DND-41 (cell line): ENCODE measurements around the gene JUND.

Source experiments
- ATAC-seq: fragments of 200-7000 bp; cut with Tn5 transposase; 3 replicates; pipeline ENCODE4 v1.9.1; 2021; ENCODE audit warnings: low read depth; ENCODE audit not compliant: insufficient read depth
- DNase-seq: peaks from one replicate; pipeline ENCODE4 v3.0.0-alpha.2; 2020
- H2AFZ ChIP-seq: 2 replicates; pipeline ENCODE4 v1.6.0; 2012; ENCODE audit warnings: low read depth, low read length
- H3K27ac ChIP-seq: 2 replicates; pipeline ENCODE4 v1.5.1; 2012; ENCODE audit warnings: low read length, inconsistent platforms
- H3K27me3 ChIP-seq: fragments of 200-600 bp; sonication (generic); 2 replicates; pipeline ENCODE4 v1.6.0; 2012; ENCODE audit warnings: low read length, mild to moderate bottlenecking, inconsistent platforms; ENCODE audit not compliant: insufficient read depth, poor library complexity
- H3K36me3 ChIP-seq: 2 replicates; pipeline ENCODE4 v1.5.1; 2012; ENCODE audit warnings: low read length, inconsistent platforms; ENCODE audit not compliant: insufficient read depth
- H3K4me1 ChIP-seq: 2 replicates; pipeline ENCODE4 v1.5.1; 2012; ENCODE audit warnings: mild to moderate bottlenecking, low read length; ENCODE audit not compliant: insufficient read depth
- H3K4me2 ChIP-seq: 2 replicates; pipeline ENCODE4 v1.6.0; 2012; ENCODE audit warnings: mild to moderate bottlenecking, moderate library complexity, low read length, inconsistent platforms; ENCODE audit not compliant: insufficient read depth
- H3K4me3 ChIP-seq, 2 experiments: fragments of 200-600 bp in 1 of 2; shearing (Covaris generic) in 1 of 2; 2 replicates each; pipeline ENCODE4 v1.5.1; 2012 to 2016; ENCODE audit warnings: inconsistent platforms in 2 of 2, low read length in 2 of 2, mild to moderate bottlenecking in 2 of 2, low read depth in 1 of 2, moderate library complexity in 1 of 2
- H3K79me2 ChIP-seq: 2 replicates; pipeline ENCODE4 v1.6.0; 2012; ENCODE audit warnings: low read length, inconsistent platforms; ENCODE audit not compliant: insufficient read depth
- H3K9ac ChIP-seq: 2 replicates; pipeline ENCODE4 v1.6.0; 2012; ENCODE audit warnings: low read depth, mild to moderate bottlenecking, inconsistent platforms, low read length, moderate library complexity
- H3K9me3 ChIP-seq: 2 replicates; pipeline ENCODE4 v1.5.1; 2012; ENCODE audit warnings: low read length, moderate library complexity, mild to moderate bottlenecking, inconsistent platforms; ENCODE audit not compliant: insufficient read depth, severe bottlenecking
- H4K20me1 ChIP-seq: 2 replicates; pipeline ENCODE4 v1.6.0; 2012; ENCODE audit warnings: low read length; ENCODE audit not compliant: insufficient read depth
- EZH2 ChIP-seq: IDR thresholded peaks from 3 replicates; pipeline ENCODE4 v1.6.1; 2012; ENCODE audit warnings: borderline replicate concordance, low read depth, mild to moderate bottlenecking, moderate library complexity, low read length, inconsistent platforms; ENCODE audit not compliant: severe bottlenecking
- TF ChIP-seq, protein P1 (sequence below): IDR thresholded peaks from 2 replicates; pipeline ENCODE4 v1.5.1; 2012; ENCODE audit warnings: borderline replicate concordance, low read length, moderate library complexity, mild to moderate bottlenecking; ENCODE audit not compliant: poor library complexity, severe bottlenecking; ENCODE audit errors: extremely low read depth

The JUND gene

DNA sequence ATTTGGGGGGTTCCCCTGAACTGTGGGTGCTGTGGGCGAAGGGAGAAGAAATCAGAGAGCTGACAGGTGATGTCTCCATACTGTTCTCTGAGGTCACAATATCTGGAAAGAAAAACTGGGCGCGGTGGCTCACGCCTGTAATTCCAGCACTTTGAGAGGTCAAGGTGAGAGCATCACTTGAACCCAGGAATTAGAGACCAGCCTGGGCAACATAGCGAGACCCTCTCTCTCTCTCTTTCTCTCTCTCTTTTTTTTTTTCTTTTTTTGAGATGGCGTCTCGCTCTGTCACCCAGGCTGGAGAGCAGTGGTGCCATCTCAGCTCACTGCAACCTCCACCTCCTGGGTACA lies 29.1 kb downstream of the JUND start:
- no peak for ATAC-seq

DNA sequence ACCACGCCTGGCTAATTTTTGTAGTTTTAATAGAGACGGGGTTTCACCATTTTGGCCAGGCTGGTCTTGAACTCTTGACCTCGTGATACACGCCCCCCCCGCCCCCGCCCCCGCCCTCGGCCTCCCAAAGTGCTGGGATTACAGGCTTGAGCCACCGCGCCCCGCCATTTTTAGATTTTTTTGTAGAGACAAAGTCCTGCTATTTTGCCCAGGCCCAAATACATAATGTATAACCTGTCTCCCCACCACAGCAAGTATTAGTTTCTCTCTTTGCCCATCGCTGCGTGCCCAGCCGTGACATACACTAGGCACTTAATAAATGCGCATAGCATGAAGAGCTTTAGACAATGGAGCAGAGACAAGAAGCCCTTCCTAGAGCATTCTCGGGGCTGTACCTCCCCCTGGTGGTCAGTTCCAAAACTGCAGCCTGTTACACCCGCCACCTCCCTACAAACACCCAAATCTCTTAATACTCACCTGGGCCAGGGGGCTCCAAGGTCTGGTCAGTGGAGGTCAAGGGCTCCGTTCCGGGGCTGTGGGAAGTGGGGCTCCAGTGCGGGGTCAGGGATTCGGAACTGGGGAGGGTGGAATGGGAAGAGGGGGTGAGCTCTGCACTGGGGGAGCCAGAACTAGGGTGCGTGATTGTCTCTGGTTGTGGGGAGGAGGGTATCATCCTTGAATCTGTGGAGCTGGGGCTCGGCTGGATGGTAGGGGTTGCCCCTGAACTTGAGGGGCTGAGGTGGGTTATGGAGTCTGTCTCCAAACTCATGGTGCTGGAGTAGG lies 29.6 kb downstream of the JUND start:
- Histone ChIP-seq H3K4me1 (no peaks in the 10 kb centered on the region), H3K4me3 (no peak overlapping the region), H3K9me3 (no peaks in the 10 kb centered on the region), H3K36me3 (no peaks in the 10 kb centered on the region), H3K27me3 (no peaks in the 10 kb centered on the region), H3K27ac (no peak overlapping the region), H4K20me1 (no peaks in the 10 kb centered on the region), H2AFZ (no peak overlapping the region), H3K9ac (no peak overlapping the region), H3K79me2 (no peaks in the 10 kb centered on the region), H3K4me2 (no peak overlapping the region)
- DNase-seq = peak; percentile 79
- TF ChIP-seq, protein P1, sequence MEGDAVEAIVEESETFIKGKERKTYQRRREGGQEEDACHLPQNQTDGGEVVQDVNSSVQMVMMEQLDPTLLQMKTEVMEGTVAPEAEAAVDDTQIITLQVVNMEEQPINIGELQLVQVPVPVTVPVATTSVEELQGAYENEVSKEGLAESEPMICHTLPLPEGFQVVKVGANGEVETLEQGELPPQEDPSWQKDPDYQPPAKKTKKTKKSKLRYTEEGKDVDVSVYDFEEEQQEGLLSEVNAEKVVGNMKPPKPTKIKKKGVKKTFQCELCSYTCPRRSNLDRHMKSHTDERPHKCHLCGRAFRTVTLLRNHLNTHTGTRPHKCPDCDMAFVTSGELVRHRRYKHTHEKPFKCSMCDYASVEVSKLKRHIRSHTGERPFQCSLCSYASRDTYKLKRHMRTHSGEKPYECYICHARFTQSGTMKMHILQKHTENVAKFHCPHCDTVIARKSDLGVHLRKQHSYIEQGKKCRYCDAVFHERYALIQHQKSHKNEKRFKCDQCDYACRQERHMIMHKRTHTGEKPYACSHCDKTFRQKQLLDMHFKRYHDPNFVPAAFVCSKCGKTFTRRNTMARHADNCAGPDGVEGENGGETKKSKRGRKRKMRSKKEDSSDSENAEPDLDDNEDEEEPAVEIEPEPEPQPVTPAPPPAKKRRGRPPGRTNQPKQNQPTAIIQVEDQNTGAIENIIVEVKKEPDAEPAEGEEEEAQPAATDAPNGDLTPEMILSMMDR = peak; percentile 100
- TF ChIP-seq EZH2 = no peak
- ATAC-seq = peak; percentile 91

More for the DNA sequence above, 29.1 kb downstream of the JUND start:
- Histone ChIP-seq H3K4me1 (no peaks in the 10 kb centered on the region), H4K20me1 (no peaks in the 10 kb centered on the region), H3K27ac (no peak overlapping the region), H3K27me3 (no peaks in the 10 kb centered on the region), H3K4me2 (no peak overlapping the region), H3K36me3 (no peaks in the 10 kb centered on the region), H3K79me2 (no peaks in the 10 kb centered on the region), H3K9me3 (no peaks in the 10 kb centered on the region), H3K4me3 (no peak overlapping the region), H2AFZ (no peak overlapping the region), H3K9ac (no peak overlapping the region)
- TF ChIP-seq, protein P1 = no peak
- TF ChIP-seq EZH2 = no peak
- DNase-seq = no peak

DNA sequence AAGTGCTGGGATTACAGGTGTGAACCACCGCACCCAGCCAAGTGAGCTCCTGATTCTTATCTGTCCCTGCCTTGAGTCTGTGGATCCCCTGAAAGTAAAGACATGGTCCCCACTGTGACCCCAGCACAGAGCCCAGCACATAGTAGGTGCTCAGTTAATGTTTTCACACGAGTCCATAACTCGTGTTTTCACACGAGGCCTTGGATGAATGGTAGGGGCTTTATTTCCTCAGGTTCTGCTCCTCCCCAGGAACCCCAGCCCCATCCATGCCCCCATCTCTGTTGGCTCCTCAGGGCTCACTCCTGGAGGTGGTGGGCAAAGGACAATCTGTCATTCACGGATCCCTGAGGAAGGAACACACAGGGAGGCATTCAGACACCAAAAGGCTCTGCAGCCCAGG lies 31.6 kb downstream of the JUND start:
- Histone ChIP-seq H3K9me3 (no peaks in the 10 kb centered on the region), H3K4me1 (no peaks in the 10 kb centered on the region), H2AFZ (no peak overlapping the region), H3K9ac (no peak overlapping the region), H4K20me1 (no peaks in the 10 kb centered on the region), H3K27ac (no peak overlapping the region), H3K27me3 (no peaks in the 10 kb centered on the region), H3K4me2 (no peak overlapping the region), H3K36me3 (no peaks in the 10 kb centered on the region), H3K79me2 (no peaks in the 10 kb centered on the region), H3K4me3 (no peak overlapping the region)
- no peak for TF ChIP-seq EZH2
- TF ChIP-seq, protein P1 = no peak
- ATAC-seq (no peak), DNase-seq (no peak)

DNA sequence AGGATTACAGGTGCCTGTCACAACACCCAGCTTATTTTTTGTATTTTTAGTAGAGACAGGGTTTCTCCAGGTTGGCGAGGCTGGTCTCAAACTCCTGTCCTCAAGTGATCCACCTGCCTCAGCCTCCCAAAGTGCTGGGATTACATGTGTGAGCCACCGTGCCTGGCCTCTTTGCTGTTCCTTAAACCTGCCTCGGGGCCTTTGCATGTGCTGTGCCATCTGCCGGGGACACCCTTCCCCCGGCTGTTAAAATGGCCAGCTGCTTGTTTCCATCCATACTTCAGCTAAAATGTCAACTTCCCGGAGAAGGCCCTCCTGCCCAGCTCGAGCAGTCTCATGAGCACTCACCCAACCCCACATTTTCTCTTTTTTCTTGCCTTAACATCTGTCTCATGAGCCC lies 36.1 kb downstream of the JUND start:
- Histone ChIP-seq H3K27me3 (no peaks in the 10 kb centered on the region), H3K36me3 (no peaks in the 10 kb centered on the region), H3K4me3 (no peak overlapping the region), H3K27ac (no peak overlapping the region), H2AFZ (no peak overlapping the region), H3K4me2 (no peak overlapping the region), H3K4me1 (no peaks in the 10 kb centered on the region), H3K79me2 (no peaks in the 10 kb centered on the region), H4K20me1 (no peaks in the 10 kb centered on the region), H3K9ac (no peak overlapping the region), H3K9me3 (no peaks in the 10 kb centered on the region)
- TF ChIP-seq, protein P1 = no peak
- no peak for TF ChIP-seq EZH2
- no peak for ATAC-seq
- DNase-seq = no peak
